Measurements from ENCODE around the gene POLG2.
"Not testable (repeated sequence)": the region's sequence is repeated elsewhere in the genome, so short reads cannot be mapped to it uniquely, and the experiment has no call there.

POLG2 gene

GRCh38 chr17:64505340-64506200, 8.7 kb upstream of the POLG2 start:
- peak; percentile 81 for DNase-seq (ENCODE audit: low read depth)

GRCh38 chr17:64504769-64505339, 8.0 kb upstream of the POLG2 start:
- no peak for DNase-seq (ENCODE audit: low read depth)

DNA sequence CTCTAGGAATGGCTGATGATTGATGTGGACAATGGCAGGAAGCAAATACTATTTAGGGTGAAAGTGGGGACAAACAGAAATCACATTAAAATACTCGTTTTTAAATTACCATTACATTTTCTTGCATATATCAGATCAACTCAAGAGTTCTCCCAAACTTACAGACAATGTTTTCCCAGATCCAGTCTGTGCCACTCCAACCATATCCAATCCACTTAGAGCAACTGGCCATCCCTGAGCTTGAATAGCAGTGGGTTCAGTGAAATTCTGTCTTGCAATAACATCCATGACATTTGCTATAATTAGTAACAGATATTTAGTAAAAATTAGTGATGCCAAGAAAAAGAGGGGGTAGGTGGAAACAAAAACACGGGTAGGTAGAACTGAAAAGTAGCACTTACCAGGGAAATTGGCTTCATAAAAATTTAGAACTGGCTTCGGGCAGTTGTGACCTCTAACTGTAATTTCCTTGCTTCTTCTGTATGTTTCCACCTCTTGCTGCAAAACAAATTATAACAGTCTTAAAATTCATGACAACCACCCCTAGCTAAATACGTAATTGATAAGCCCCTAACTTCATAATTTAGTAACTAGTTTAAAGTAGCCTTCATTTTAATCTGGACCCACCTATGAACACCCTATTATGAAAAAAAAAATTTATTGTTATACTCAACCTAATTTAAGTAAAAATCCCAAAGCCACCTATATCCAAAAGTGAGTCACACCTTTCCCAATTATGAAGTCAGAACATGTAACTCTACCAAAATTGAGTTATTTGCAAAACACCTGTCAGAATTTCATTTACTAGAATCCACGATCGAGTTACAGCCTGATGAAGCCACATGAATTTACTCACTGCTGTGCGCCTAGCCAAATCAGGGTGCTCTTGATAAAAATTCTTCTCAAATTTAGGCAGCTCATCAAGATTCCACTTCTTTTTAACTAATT, 7.2 kb upstream of the POLG2 start:
- DNase-seq (ENCODE audit: low read depth) = no peak

DNA sequence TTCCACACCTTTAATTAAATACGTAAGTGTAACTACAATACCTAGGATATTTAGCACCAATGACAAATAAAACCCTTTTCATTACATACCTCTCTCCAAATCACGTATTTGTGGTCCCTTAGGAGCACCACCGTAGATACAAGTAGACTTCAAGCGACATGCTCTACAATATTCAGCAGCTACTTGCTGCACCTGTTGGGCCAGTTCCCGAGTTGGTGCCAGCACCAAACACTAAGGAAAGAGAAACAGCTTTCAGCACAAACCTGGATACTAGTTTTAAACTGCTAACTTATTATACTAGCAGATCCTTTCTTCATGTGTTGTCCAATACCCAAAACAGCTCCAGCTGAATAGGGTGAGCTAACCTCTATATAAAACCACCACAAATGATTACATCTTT, 6.5 kb upstream of the POLG2 start:
- no peak for DNase-seq (ENCODE audit: low read depth)

DNA sequence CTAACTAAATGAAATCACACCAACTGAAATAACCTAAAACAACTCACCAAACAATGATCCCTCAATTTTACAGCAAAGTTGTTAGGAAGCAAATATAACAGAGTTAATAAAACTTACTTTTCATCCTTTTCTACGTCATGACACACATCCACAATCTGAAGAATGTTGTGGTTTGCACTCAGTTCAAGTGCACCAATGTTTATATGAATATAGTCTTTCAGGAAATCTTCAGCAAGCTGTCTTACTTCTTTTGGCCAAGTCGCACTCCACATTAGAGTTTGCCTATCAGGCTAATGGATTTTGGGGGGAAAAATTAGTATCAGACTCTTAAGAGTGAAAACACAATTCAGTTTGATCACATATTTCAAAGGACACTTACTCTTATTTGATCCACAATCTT, 6.0 kb upstream of the POLG2 start:
- DNase-seq (ENCODE audit: low read depth) = no peak

DNA sequence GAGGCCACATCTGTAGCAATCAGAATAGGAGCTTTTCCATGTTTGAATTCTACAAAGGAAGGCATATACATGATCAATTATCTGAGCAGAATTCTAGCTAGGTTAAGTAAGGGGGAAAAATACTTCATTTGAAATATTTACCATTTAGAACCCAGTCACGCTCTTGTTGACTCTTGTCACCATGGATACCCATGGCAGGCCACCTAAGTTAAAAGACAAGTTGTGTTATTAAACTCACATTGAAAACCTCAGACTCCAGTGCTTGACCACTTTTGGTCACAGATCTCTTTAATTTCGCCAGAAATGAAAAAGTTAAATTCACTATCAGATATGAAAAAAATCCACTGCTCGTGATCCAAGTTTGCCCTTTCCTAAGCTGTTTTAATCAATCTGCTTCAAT, 5.2 kb upstream of the POLG2 start:
- DNase-seq (ENCODE audit: low read depth) = no peak

DNA sequence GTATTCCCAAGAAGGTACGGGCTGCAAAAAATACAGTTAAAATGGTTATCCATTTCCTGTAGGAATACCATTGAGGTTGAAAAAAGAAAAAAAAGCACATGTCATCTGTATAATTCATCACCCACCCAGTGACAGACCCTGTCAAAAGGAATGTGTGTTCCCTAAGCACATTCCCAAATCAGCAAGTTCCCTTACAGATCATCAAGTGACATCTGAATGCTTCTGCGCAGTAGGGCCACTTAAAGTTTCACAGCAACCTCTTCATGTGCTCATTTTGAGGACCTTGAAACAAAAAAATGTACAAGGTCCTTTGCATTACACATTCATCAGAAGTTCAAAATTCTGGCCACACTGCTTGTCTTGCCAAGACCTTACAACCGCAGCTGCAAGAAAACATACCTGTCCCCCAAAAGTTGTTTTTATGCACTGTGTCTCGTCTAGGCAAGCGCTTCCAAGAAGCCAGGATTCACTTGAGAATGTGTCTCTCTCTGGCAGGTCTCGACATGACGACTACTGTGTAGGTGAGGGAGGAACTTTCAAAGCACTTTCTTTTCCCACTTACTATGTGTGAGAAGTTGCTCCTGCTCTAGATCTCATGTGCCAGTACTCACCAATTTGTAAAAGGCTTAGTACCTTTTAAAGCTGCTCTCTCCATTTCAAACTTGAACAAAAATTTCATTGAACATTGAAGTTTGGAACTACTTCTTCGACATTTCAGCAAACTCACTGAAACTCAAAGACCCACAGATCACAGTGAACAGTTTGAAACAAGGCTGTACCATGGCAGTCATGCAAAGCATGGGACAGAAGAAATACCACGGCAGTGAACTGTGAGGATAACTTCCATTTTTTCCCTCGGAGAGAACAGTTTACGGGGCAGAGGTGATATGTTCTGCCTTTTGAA, 4.3 kb upstream of the POLG2 start:
- DNase-seq (ENCODE audit: low read depth) = no peak

DNA sequence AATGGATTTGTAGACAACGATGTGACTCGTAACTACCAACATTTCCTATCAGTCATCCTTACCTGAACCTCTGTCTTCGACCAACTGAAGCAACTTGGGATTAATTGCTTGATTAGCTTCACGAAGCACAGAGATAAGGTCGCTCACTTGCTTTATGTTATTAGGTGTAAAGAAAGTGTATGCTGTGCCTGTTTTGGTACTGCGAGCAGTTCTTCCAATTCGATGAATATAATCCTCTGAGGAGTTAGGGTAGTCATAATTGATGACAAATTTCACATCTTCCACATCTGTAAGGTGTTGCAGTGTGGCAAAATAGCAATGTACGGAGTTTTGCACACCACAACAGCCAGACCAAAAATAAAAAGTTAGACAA, 3.6 kb upstream of the POLG2 start:
- no peak for DNase-seq (ENCODE audit: low read depth)

GRCh38 chr17:64499805-64500486, 3.1 kb upstream of the POLG2 start:
- no peak for DNase-seq (ENCODE audit: low read depth)

- DNase-seq (ENCODE audit: low read depth) = no peak
These were observed 1.7 kb upstream of the POLG2 start for GRCh38 chr17:64498308-64499203.

DNA sequence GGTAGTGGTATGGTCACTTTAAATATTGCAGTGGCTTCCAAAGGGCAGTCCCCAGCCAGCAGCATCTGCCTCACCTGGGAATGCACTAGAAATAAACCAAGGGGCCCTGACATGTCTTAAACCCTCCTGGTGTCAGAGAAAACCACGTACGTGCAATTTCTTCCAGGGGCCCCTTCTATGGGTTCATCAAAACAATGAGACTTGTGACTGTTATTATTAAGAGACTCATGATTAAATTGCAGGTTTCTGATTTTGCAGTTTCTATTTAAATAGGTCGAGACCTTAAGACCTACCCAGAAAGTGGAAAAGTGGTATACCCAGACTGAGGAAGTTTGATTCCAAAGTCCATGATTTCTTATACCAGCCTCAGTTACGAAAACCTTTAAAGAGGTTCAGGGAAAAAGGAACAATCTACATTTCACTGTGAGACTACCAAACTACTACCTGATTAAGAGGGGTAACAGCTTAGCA, 746 bp upstream of the POLG2 start:
- DNase-seq (ENCODE audit: low read depth) = no peak

- no peak for DNase-seq (ENCODE audit: low read depth)
These were observed 487 bp downstream of the POLG2 start for GRCh38 chr17:64496348-64496785.

- DNase-seq (ENCODE audit: low read depth) = not testable (repeated sequence)
These were observed 1.6 kb downstream of the POLG2 start for GRCh38 chr17:64495300-64495699.

GRCh38 chr17:64494121-64494520, 2.7 kb downstream of the POLG2 start:
- DNase-seq (ENCODE audit: low read depth) = no peak

GRCh38 chr17:64492481-64493109, 4.3 kb downstream of the POLG2 start:
- no peak for DNase-seq (ENCODE audit: low read depth)

GRCh38 chr17:64491994-64492393, 4.9 kb downstream of the POLG2 start:
- DNase-seq (ENCODE audit: low read depth) = no peak

- DNase-seq (ENCODE audit: low read depth) = no peak
These were observed 5.6 kb downstream of the POLG2 start for GRCh38 chr17:64491034-64491860.

GRCh38 chr17:64488301-64488700, 8.6 kb downstream of the POLG2 start:
- no peak for DNase-seq (ENCODE audit: low read depth)

Data from fibroblast of the conjunctiva (primary cell).